ENCODE results near the gene PHACTR2. TPM values are rescaled to one million over a fixed set of nuclear protein-coding genes. Genes with fewer than 3 reads are reported as not detected.

Gene PHACTR2
- total RNA-seq, 1 experiment from 2014 or later: 39.8 TPM

GRCh38 chr6:143739341-143739851 lies 61.6 kb downstream of the PHACTR2 start:
- Histone ChIP-seq H3K27me3 (ENCODE audit: insufficient read depth, low read depth) (no peaks in the 10 kb centered on the region), H3K4me3 (no peak overlapping the region), H3K4me2 (no peak overlapping the region), H3K27ac (no peak overlapping the region), H4K20me1 (ENCODE audit: insufficient read depth) (no peaks in the 10 kb centered on the region), H3K9me2 (ENCODE audit: insufficient read depth) (no peaks in the 10 kb centered on the region), H2AFZ (no peak overlapping the region), H3K9me3 (ENCODE audit: insufficient read depth, low read depth) (no peaks in the 10 kb centered on the region), H3F3A (ENCODE audit: insufficient read depth, low read depth) (peaks cover 4% of the 10 kb centered on the region), H3K36me3 (ENCODE audit: low read depth) (no peaks in the 10 kb centered on the region; the same call in 1 of the 2 replicates), H3K4me1 (replicated peaks; ENCODE audit: insufficient read depth) (peaks cover 12% of the 10 kb centered on the region), H3K79me2 (ENCODE audit: low read depth) (peaks cover 3% of the 10 kb centered on the region; the same call in 1 of the 2 replicates)
- no TSS peak for BruUV-seq (replicated peaks)
- POLR2A ChIA-PET (ENCODE audit: unreplicated experiment): no interaction called here
- CTCF ChIA-PET: no interaction called here
- no peak for DNase-seq
- no peak for TF ChIP-seq CTCF (conservative IDR thresholded peaks at IDR 0.05)
- no peak for TF ChIP-seq EZH2 (IDR thresholded peaks at IDR 0.05; ENCODE audit: low read depth)
- intact Hi-C loops (cut with micrococcal nuclease; ENCODE audit: unreplicated experiment): no loop called here

GRCh38 chr6:143740213-143740612 lies 62.4 kb downstream of the PHACTR2 start:
- H3F3A ChIP-seq (ENCODE audit: insufficient read depth, low read depth): peaks cover 12% of the 10 kb centered on the region
- H4K20me1 ChIP-seq (ENCODE audit: insufficient read depth): no peaks in the 10 kb centered on the region
- H3K36me3 ChIP-seq (ENCODE audit: low read depth): no peaks in the 10 kb centered on the region; the same call in 1 of the 2 replicates
- no peak overlapping the region for H3K27ac ChIP-seq
- BruUV-seq (replicated peaks): no TSS peak
- H3K4me1 ChIP-seq (replicated peaks; ENCODE audit: insufficient read depth): peaks cover 20% of the 10 kb centered on the region
- no peaks in the 10 kb centered on the region for H3K9me2 ChIP-seq (ENCODE audit: insufficient read depth)
- intact Hi-C loops (cut with micrococcal nuclease; ENCODE audit: unreplicated experiment): loop anchor here (10.0 kb wide), 1 partner anchor 275 kb away; no protein-coding TSS in a partner anchor
- H3K4me3 ChIP-seq: no peak overlapping the region
- POLR2A ChIA-PET (ENCODE audit: unreplicated experiment): no interaction called here
- CTCF ChIA-PET: no interaction called here
- TF ChIP-seq CTCF (conservative IDR thresholded peaks at IDR 0.05): no peak
- TF ChIP-seq EZH2 (IDR thresholded peaks at IDR 0.05; ENCODE audit: low read depth): no peak
- peaks cover 3% of the 10 kb centered on the region; the same call in 1 of the 2 replicates for H3K79me2 ChIP-seq (ENCODE audit: low read depth)
- H3K9me3 ChIP-seq (ENCODE audit: insufficient read depth, low read depth): no peaks in the 10 kb centered on the region
- DNase-seq: no peak
- H2AFZ ChIP-seq: no peak overlapping the region
- H3K4me2 ChIP-seq: no peak overlapping the region
- H3K27me3 ChIP-seq (ENCODE audit: insufficient read depth, low read depth): no peaks in the 10 kb centered on the region

- POLR2A ChIA-PET (ENCODE audit: unreplicated experiment): interaction anchor here (0.7 kb wide), 1 partner anchor 146 kb away, joined by 3 read pairs; no protein-coding TSS in a partner anchor
Measured at GRCh38 chr6:143741480-143741879, 63.7 kb downstream of the PHACTR2 start.

More at GRCh38 chr6:143741480-143741879, 63.7 kb downstream of the PHACTR2 start:
- Histone ChIP-seq H2AFZ (no peak overlapping the region), H3F3A (ENCODE audit: insufficient read depth, low read depth) (peaks cover 21% of the 10 kb centered on the region), H4K20me1 (ENCODE audit: insufficient read depth) (no peaks in the 10 kb centered on the region), H3K4me1 (replicated peaks; ENCODE audit: insufficient read depth) (peaks cover 32% of the 10 kb centered on the region), H3K4me3 (no peak overlapping the region), H3K27ac (no peak overlapping the region), H3K9me3 (ENCODE audit: insufficient read depth, low read depth) (no peaks in the 10 kb centered on the region), H3K9me2 (ENCODE audit: insufficient read depth) (no peaks in the 10 kb centered on the region), H3K4me2 (no peak overlapping the region), H3K27me3 (ENCODE audit: insufficient read depth, low read depth) (no peaks in the 10 kb centered on the region), H3K36me3 (ENCODE audit: low read depth) (no peaks in the 10 kb centered on the region; the same call in 1 of the 2 replicates), H3K79me2 (ENCODE audit: low read depth) (peaks cover 10% of the 10 kb centered on the region)
- CTCF ChIA-PET: no interaction called here
- DNase-seq: no peak
- BruUV-seq (replicated peaks): no TSS peak
- TF ChIP-seq EZH2 (IDR thresholded peaks at IDR 0.05; ENCODE audit: low read depth): no peak
- intact Hi-C loops (cut with micrococcal nuclease; ENCODE audit: unreplicated experiment): loop anchor here (10.0 kb wide), 1 partner anchor 273 kb away; no protein-coding TSS in a partner anchor
